ENCODE data around the gene OR6S1. TPM values are rescaled to one million over a fixed set of nuclear protein-coding genes. Genes with fewer than 3 reads are reported as not detected.

The OR6S1 gene
- total RNA-seq, 1 experiment from 2014 or later = not detected

- no peak for DNase-seq
- Histone ChIP-seq H3K9me2 (replicated peaks; ENCODE audit: low read length) (no peaks in the 10 kb centered on the region), H3K4me3 (ENCODE audit: low read length) (peak overlapping the region; percentile 85), H3F3A (ENCODE audit: low read length, unreplicated experiment) (no peaks in the 10 kb centered on the region), H3K9ac (ENCODE audit: low read length) (peak overlapping the region; percentile 88), H3K4me1 (ENCODE audit: insufficient read depth, low read length) (peaks cover 25% of the 10 kb centered on the region), H3K79me2 (ENCODE audit: low read length) (no peaks in the 10 kb centered on the region), H3K4me2 (ENCODE audit: low read length) (peak overlapping the region; percentile 94), H3K27ac (ENCODE audit: low read length) (peak overlapping the region; percentile 80), H4K20me1 (ENCODE audit: low read length) (no peaks in the 10 kb centered on the region), H3K27me3 (ENCODE audit: low read length) (no peaks in the 10 kb centered on the region), H3K36me3 (ENCODE audit: low read depth, low read length) (no peaks in the 10 kb centered on the region), H2AFZ (ENCODE audit: low read length) (peak overlapping the region; percentile 93), H3K9me3 (ENCODE audit: low read length) (no peaks in the 10 kb centered on the region)
- ATAC-seq = no peak
- TF ChIP-seq CTCF (conservative IDR thresholded peaks at IDR 0.05; ENCODE audit: low read depth, low read length) (peak; percentile 26; the same call in 1 of the 2 replicates), EZH2 (IDR thresholded peaks at IDR 0.05; ENCODE audit: low read length, unreplicated experiment) (no peak), EZH2phosphoT487 (IDR thresholded peaks at IDR 0.05; ENCODE audit: borderline replicate concordance, low read length) (no peak)
- POLR2A ChIA-PET (ENCODE audit: unreplicated experiment) = interaction anchor here (0.5 to 1.2 kb wide), 5 partner anchors 52 to 339 kb away, joined by 3 to 5 read pairs (median 3); partner anchors contain the start of gene PIP4P1
- TSS peak; percentile 97 for BruUV-seq (replicated peaks)
- CTCF ChIA-PET = interaction anchor here (0.6 to 2.4 kb wide), 2 partner anchors 9 to 415 kb away, joined by 4 to 10 read pairs; no protein-coding TSS in a partner anchor
- intact Hi-C loops (cut with micrococcal nuclease) = loop anchor here (2.0 kb wide), 1 partner anchor 221 kb away; the partner anchor contains the start of gene PIP4P1
Observed at GRCh38 chr14:20682127-20682434, 40.6 kb upstream of the OR6S1 start.

GRCh38 chr14:20681348-20682126 lies 40.0 kb upstream of the OR6S1 start:
- no peaks in the 10 kb centered on the region for H3K79me2 ChIP-seq (ENCODE audit: low read length)
- no peaks in the 10 kb centered on the region for H4K20me1 ChIP-seq (ENCODE audit: low read length)
- no peaks in the 10 kb centered on the region for H3K9me2 ChIP-seq (replicated peaks; ENCODE audit: low read length)
- BruUV-seq (replicated peaks) = no TSS peak
- H3K4me2 ChIP-seq (ENCODE audit: low read length) = peak overlapping the region; percentile 94
- intact Hi-C loops (cut with micrococcal nuclease) = loop anchor here (1.0 to 2.0 kb wide), 4 partner anchors 9 to 221 kb away; partner anchors contain the start of gene PIP4P1
- ChIA-PET CTCF (interaction anchor here (0.6 to 2.4 kb wide), 2 partner anchors 9 to 416 kb away, joined by 4 to 10 read pairs; no protein-coding TSS in a partner anchor), POLR2A (ENCODE audit: unreplicated experiment) (interaction anchor here (0.5 to 1.2 kb wide), 4 partner anchors 51 to 220 kb away, joined by 3 to 4 read pairs (median 3); partner anchors contain the start of gene PIP4P1)
- peak overlapping the region; percentile 85 for H3K4me3 ChIP-seq (ENCODE audit: low read length)
- H3K9ac ChIP-seq (ENCODE audit: low read length) = peak overlapping the region; percentile 88
- peak overlapping the region; percentile 93 for H2AFZ ChIP-seq (ENCODE audit: low read length)
- no peaks in the 10 kb centered on the region for H3K27me3 ChIP-seq (ENCODE audit: low read length)
- H3K27ac ChIP-seq (ENCODE audit: low read length) = peak overlapping the region; percentile 80
- H3F3A ChIP-seq (ENCODE audit: low read length, unreplicated experiment) = no peaks in the 10 kb centered on the region
- H3K9me3 ChIP-seq (ENCODE audit: low read length) = no peaks in the 10 kb centered on the region
- peaks cover 25% of the 10 kb centered on the region for H3K4me1 ChIP-seq (ENCODE audit: insufficient read depth, low read length)
- H3K36me3 ChIP-seq (ENCODE audit: low read depth, low read length) = no peaks in the 10 kb centered on the region
- DNase-seq (peak; percentile 97), ATAC-seq (peak; percentile 5)
- TF ChIP-seq EZH2 (IDR thresholded peaks at IDR 0.05; ENCODE audit: low read length, unreplicated experiment) (no peak), CTCF (conservative IDR thresholded peaks at IDR 0.05; ENCODE audit: low read depth, low read length) (no peak), EZH2phosphoT487 (IDR thresholded peaks at IDR 0.05; ENCODE audit: borderline replicate concordance, low read length) (no peak)
